Measurements from ENCODE around the gene IQCK.
"Not testable (repeated sequence)": the region's sequence is repeated elsewhere in the genome, so short reads cannot be mapped to it uniquely, and the experiment has no call there.

IQCK gene

GRCh38 chr16:19760356-19761060 lies 42.4 kb downstream of the IQCK start:
- no peak for DNase-seq

DNA sequence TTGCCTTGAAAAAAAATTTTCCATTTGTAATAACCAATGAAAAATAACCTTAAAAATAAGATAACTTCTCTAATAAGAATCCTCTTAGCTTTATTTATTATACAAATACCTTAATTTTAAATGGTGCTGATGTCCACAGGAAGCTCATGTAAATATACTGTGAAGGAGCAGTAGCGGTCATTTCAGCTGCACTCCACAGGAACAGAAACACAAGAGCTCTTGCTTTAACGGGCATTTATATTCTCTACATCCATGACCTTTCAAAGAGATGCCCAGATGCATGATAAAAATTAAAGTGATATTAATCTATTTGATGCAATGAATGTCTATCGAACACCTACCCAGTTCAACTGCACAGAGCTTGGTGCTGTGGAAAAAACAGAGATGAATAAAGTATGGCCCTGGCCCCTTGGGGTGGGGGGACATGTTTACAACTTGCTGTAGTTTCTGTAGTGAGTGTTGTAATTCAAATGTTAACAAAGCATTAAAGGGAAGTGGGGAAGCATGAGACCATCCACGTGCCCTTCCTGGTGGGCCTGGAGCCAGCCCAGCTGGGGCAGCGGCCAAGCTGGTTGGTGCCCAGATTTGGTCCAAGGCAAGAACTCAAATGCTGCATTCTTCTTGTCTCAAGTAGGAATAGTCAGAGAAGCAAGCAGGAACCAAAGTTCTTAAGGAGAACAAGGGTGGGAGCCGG lies 47.9 kb downstream of the IQCK start:
- DNase-seq: no peak

DNA sequence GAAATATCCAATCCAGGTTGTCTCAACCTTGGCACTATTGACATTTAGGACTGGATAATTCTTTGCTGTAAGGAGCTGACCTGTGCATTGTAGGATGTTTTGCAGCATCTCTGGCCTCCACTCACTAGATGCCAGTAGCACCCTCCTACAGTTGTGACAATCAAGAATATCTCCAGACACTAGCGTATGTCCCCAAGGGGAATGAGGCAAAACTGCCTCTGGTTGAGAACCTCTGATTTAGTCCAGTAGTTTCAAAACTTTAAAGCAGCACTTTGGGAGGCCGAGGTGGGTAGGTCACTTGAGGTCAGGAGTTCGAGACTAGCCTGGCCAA lies 48.4 kb downstream of the IQCK start:
- DNase-seq: no peak

DNA sequence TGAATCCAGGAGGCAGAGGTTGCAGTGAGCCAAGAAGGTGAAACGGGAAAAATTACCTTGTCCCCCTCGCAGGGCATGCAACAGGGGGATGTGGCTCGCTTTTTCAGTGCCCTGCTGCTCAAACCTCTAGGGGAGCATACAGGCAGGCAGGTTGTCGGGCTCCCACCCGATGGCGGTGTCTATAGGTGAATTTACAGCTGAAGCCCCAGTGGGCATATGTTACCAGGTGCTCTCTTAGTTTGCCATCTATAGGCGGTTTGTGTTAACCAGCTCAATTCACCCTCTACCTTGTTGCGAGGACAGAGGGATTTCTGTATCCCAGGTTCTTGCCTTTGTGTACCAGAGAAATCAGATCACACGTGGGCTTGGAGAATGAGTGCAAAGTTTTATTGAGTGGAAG lies 48.9 kb downstream of the IQCK start:
- no peak for DNase-seq

- DNase-seq: no peak
These were observed 49.4 kb downstream of the IQCK start for GRCh38 chr16:19767497-19767896.

GRCh38 chr16:19769239-19769638 lies 51.2 kb downstream of the IQCK start:
- no peak for DNase-seq

DNA sequence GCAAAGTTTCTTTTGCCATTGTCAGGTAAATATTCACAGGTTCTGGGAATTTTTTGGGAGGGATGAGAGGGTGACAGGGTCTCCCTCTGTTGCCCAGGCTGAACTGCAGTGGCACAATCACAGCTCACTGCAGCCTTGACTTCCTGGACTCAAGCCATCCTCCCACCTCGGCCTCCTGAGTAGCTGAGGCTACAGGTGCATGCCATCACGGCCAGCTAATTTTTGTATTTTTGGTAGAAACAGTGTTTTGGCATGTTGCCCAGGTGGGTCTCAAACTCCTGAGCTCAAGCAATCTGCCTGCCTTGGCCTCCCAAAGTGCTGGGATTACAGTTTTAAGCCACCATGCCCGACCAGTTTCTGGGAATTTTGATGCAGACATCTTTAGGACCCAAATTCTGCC lies 53.0 kb downstream of the IQCK start:
- no peak for DNase-seq

- no peak for DNase-seq
These were observed 53.7 kb downstream of the IQCK start for GRCh38 chr16:19771796-19772195.

DNA sequence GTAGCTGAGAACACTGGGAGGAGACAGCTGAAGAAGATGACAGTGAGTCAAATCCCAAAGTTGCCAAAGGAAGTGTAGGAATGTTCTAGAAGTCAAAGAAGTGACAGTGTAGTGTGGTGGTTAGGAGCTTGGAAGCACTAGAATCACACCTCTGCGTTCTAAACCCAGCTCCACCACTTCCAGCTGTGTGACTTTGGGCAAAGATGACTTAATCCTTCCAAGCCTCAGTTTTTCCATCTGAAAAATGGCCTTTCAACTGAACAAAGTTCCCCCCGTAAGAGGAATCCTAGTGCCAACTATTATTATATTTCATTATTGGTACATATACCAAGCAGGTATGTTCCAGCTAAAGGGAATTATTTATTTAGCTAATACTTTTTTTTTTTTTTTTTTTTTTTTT lies 56.0 kb downstream of the IQCK start:
- DNase-seq: no peak

DNA sequence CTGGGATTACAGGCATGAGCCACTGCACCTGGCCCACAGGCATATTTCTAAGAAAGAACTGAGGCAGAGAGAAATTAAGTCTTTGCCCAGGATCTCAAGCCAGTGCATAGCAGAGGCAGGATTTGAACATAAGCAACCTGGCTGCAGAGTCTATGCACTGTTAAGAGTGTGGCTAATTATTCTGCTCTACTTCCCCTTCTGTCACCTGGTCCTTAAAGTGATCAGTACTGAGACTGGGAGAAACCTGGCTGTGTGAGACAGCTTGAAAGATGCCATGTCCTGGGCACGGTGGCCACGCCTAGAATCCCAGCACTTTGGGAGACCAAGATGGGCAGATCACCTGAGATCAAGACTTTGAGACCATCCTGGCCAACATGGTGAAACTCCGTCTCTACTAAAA lies 58.1 kb downstream of the IQCK start:
- no peak for DNase-seq

DNA sequence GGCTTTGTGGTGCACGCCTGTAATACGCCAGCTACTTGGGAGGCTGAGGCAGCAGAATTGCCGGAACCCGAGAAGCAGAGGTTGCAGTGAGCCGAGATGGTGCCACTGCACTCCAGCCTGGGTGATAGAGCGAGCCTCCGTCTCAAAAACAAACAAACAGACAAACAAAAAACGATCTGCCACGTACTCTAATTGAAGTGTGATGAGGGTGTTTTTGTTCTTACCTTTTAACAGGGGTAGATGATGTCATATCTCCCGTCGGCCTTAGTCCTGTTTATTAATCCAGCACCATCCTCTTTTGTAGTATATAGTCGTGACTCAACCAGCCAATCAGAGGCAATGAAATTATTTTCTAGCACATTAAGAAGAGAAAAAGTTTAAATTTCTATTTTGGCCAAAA lies 58.5 kb downstream of the IQCK start:
- no peak for DNase-seq

DNA sequence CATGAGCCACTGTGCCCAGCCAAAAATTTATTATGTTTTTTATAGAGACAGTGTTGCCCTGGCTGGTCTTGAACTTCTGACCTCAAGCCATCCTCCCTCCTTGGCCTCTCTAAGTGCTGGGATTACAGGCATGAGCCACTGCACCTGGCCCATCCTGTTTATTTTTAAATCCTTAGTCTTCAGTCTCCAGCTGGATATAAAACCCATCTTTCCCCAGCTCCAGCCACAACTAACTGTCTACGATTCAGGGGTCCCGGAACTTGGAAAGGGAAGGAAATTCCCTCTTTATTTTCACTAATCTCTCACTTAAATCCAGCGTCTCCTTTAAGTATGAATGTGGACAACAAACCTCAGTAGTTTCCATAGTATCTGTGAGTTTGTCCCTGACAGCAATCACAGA lies 62.2 kb downstream of the IQCK start:
- no peak for DNase-seq

GRCh38 chr16:19781226-19781625 lies 63.2 kb downstream of the IQCK start:
- no peak for DNase-seq

GRCh38 chr16:19783363-19784182 lies 65.5 kb downstream of the IQCK start:
- no peak for DNase-seq

GRCh38 chr16:19784183-19784736 lies 66.2 kb downstream of the IQCK start:
- no peak for DNase-seq

DNA sequence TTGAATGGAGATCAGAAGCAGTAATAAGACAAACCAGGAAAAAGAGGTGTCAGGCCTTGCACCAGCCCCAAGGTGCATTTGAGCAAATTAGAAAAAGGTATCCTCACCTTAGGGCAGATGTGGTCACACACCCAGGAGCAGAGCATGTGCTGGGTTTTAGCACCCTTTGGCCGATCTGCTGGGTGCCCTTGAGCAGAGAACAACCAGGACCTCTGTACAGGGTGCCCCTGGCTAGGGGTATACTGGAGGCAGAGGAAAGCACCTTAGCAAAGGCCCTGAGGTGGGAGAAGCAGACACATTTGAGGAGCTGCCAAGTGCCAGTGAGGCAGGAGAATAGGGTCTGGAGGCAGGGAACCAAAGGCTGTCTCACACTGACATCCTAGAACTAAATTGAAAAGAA lies 67.0 kb downstream of the IQCK start:
- no peak for DNase-seq

- DNase-seq: no peak
These were observed 67.5 kb downstream of the IQCK start for GRCh38 chr16:19785512-19786130.

- not testable (repeated sequence) for DNase-seq
These were observed 83.3 kb downstream of the IQCK start for GRCh38 chr16:19801369-19801768.

GRCh38 chr16:19801824-19802223 lies 83.8 kb downstream of the IQCK start:
- not testable (repeated sequence) for DNase-seq

- no peak for DNase-seq
These were observed 84.5 kb downstream of the IQCK start for GRCh38 chr16:19802612-19803011.

GRCh38 chr16:19804538-19805323 lies 86.7 kb downstream of the IQCK start:
- no peak for DNase-seq

DNA sequence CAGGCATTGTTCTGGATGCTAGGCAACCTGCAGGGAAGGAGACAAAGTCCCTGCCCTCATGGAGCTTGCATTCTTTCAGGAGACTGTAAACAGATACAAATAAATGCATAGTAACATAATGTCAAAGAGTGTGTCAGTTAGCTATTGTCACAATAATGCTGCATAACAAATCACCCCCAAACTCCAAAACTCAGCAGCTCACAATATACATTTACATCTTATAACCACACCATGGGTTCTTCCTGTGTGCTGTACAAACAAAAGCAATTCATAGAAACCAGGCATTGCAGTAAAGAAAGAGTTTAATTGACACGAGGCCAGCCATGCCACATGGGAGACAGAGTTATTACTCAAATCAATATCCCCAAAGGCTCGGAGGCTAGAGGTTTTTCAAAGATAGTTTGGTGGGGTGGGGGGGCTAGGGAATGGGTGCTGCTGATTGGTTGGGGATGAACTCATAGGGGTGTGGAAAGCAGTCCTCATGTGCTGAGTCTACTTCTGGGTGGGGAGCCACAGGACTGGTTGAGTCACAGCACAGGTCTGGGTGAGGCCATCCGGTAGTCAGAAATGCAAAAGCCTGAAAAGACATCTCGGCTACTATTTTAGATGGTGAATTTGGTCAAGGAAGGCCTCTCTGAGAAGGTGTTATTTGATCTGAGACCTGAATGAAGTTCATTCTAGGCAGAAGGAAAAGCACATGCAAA lies 87.5 kb downstream of the IQCK start:
- DNase-seq: no peak
